Osteocyte (in vitro differentiated cells): Measurements from ENCODE around the gene TAS1R2. TPM values are rescaled to one million over a fixed set of nuclear protein-coding genes. Genes with fewer than 3 reads are reported as not detected.

Experiments used
- DNase-seq: peaks from one replicate; pipeline ENCODE4 v3.0.0; 2021; ENCODE audit warnings: mixed read lengths; ENCODE audit not compliant: unreplicated experiment; ENCODE audit errors: extremely low spot score
- H3K27ac Mint-ChIP-seq: one replicate; pipeline ENCODE4 v1.8.0; 2021; ENCODE audit warnings: mild to moderate bottlenecking, mixed read lengths; ENCODE audit not compliant: unreplicated experiment
- H3K27me3 Mint-ChIP-seq: one replicate; pipeline ENCODE4 v1.8.0; 2021; ENCODE audit warnings: mixed read lengths; ENCODE audit not compliant: unreplicated experiment
- H3K36me3 Mint-ChIP-seq: one replicate; pipeline ENCODE4 v1.8.0; 2021; ENCODE audit warnings: mixed read lengths; ENCODE audit not compliant: unreplicated experiment
- H3K4me1 Mint-ChIP-seq: one replicate; pipeline ENCODE4 v1.8.0; 2021; ENCODE audit warnings: mixed read lengths; ENCODE audit not compliant: unreplicated experiment
- H3K4me3 Mint-ChIP-seq: one replicate; pipeline ENCODE4 v1.8.0; 2021; ENCODE audit warnings: mild to moderate bottlenecking, moderate library complexity, mixed read lengths; ENCODE audit not compliant: unreplicated experiment
- H3K9me3 Mint-ChIP-seq: one replicate; pipeline ENCODE4 v1.8.0; 2021; ENCODE audit warnings: mixed read lengths; ENCODE audit not compliant: unreplicated experiment
- CTCF ChIP-seq: fragments of 200-600 bp; sonication (generic); IDR thresholded peaks from 2 replicates; pipeline ENCODE4 v1.5.0; 2021; ENCODE audit warnings: antibody characterized with exemption, mild to moderate bottlenecking, moderate library complexity
- total RNA-seq: library from RNA; stranded (reverse); gene quantifications from 2 replicates; pipeline ENCODE4 v1.2.1, GENCODE V29; 2021

The TAS1R2 gene
- total RNA-seq, 1 donor from 2014 or later: not detected

- no peak for TF ChIP-seq CTCF
- H3K27me3 Mint-ChIP-seq: no peaks in the 10 kb centered on the region
- H3K4me3 Mint-ChIP-seq: no peak overlapping the region
- H3K9me3 Mint-ChIP-seq: no peaks in the 10 kb centered on the region
- no peaks in the 10 kb centered on the region for H3K36me3 Mint-ChIP-seq
- no peak for DNase-seq
- no peaks in the 10 kb centered on the region for H3K4me1 Mint-ChIP-seq
- no peak overlapping the region for H3K27ac Mint-ChIP-seq
Observed at GRCh38 chr1:18803151-18803791, 56.2 kb downstream of the TAS1R2 start.

- no peak overlapping the region for H3K27ac Mint-ChIP-seq
- no peaks in the 10 kb centered on the region for H3K27me3 Mint-ChIP-seq
- H3K4me3 Mint-ChIP-seq: no peak overlapping the region
- no peaks in the 10 kb centered on the region for H3K4me1 Mint-ChIP-seq
- TF ChIP-seq CTCF: no peak
- no peaks in the 10 kb centered on the region for H3K9me3 Mint-ChIP-seq
- H3K36me3 Mint-ChIP-seq: no peaks in the 10 kb centered on the region
- DNase-seq: no peak
Observed at GRCh38 chr1:18802231-18802630, 57.2 kb downstream of the TAS1R2 start.

- no peak for TF ChIP-seq CTCF
- H3K27me3 Mint-ChIP-seq: peaks cover 2% of the 10 kb centered on the region
- no peak overlapping the region for H3K4me3 Mint-ChIP-seq
- no peak for DNase-seq
- no peaks in the 10 kb centered on the region for H3K9me3 Mint-ChIP-seq
- no peaks in the 10 kb centered on the region for H3K4me1 Mint-ChIP-seq
- no peaks in the 10 kb centered on the region for H3K36me3 Mint-ChIP-seq
- H3K27ac Mint-ChIP-seq: no peak overlapping the region
Observed at GRCh38 chr1:18800258-18800657, 59.2 kb downstream of the TAS1R2 start.

- no peak overlapping the region for H3K27ac Mint-ChIP-seq
- H3K27me3 Mint-ChIP-seq: peaks cover 2% of the 10 kb centered on the region
- DNase-seq: no peak
- H3K4me1 Mint-ChIP-seq: no peaks in the 10 kb centered on the region
- TF ChIP-seq CTCF: no peak
- no peaks in the 10 kb centered on the region for H3K36me3 Mint-ChIP-seq
- H3K4me3 Mint-ChIP-seq: no peak overlapping the region
- no peaks in the 10 kb centered on the region for H3K9me3 Mint-ChIP-seq
Observed at GRCh38 chr1:18799454-18799853, 60.0 kb downstream of the TAS1R2 start.

- Mint-ChIP-seq H3K9me3 (no peaks in the 10 kb centered on the region), H3K36me3 (no peaks in the 10 kb centered on the region), H3K27ac (no peak overlapping the region), H3K27me3 (peaks cover 2% of the 10 kb centered on the region), H3K4me3 (no peak overlapping the region), H3K4me1 (no peaks in the 10 kb centered on the region)
- no peak for TF ChIP-seq CTCF
- no peak for DNase-seq
Observed at GRCh38 chr1:18798946-18799345, 60.5 kb downstream of the TAS1R2 start.
